Fibroblast of pulmonary artery (primary cell): Measurements from ENCODE around the gene CD200R1L.
"Not testable (repeated sequence)": the region's sequence is repeated elsewhere in the genome, so short reads cannot be mapped to it uniquely, and the experiment has no call there.

Source experiments
- DNase-seq: peaks from one replicate; pipeline ENCODE4 v3.0.0-alpha.2; 2010; ENCODE audit warnings: low read depth
- H3K4me3 ChIP-seq: replicated peaks from 2 replicates; pipeline ENCODE4 v1.5.1; 2011; ENCODE audit warnings: low read depth, mild to moderate bottlenecking, control low read depth, low read length, moderate library complexity
- TF ChIP-seq, protein P1 (sequence below): IDR thresholded peaks from 2 replicates; pipeline ENCODE4 v1.5.1; 2011; ENCODE audit warnings: mild to moderate bottlenecking, control low read depth, low read length, inconsistent platforms; ENCODE audit errors: missing control alignments

Gene CD200R1L

DNA sequence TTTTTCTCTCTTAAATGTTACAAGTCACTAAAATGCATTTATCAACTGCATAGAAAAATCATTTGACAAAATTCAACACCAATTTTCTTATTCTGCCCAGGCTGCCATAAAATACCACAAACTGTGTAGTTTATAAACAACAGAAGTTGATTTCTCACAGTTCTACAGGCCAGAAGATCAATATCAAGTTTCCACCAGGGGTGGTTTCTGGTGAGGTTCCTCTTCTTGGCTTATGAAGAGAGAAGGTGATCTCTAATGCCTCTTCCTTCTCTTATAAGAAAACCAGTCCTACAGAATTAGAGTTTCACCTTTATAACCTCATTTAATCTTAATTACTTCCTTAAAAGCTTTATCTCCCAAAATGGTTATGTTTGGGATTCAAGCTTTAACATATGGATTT lies 10.9 kb upstream of the CD200R1L start:
- no peak for DNase-seq
- TF ChIP-seq, protein P1, sequence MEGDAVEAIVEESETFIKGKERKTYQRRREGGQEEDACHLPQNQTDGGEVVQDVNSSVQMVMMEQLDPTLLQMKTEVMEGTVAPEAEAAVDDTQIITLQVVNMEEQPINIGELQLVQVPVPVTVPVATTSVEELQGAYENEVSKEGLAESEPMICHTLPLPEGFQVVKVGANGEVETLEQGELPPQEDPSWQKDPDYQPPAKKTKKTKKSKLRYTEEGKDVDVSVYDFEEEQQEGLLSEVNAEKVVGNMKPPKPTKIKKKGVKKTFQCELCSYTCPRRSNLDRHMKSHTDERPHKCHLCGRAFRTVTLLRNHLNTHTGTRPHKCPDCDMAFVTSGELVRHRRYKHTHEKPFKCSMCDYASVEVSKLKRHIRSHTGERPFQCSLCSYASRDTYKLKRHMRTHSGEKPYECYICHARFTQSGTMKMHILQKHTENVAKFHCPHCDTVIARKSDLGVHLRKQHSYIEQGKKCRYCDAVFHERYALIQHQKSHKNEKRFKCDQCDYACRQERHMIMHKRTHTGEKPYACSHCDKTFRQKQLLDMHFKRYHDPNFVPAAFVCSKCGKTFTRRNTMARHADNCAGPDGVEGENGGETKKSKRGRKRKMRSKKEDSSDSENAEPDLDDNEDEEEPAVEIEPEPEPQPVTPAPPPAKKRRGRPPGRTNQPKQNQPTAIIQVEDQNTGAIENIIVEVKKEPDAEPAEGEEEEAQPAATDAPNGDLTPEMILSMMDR: no peak
- no peak overlapping the region for H3K4me3 ChIP-seq

DNA sequence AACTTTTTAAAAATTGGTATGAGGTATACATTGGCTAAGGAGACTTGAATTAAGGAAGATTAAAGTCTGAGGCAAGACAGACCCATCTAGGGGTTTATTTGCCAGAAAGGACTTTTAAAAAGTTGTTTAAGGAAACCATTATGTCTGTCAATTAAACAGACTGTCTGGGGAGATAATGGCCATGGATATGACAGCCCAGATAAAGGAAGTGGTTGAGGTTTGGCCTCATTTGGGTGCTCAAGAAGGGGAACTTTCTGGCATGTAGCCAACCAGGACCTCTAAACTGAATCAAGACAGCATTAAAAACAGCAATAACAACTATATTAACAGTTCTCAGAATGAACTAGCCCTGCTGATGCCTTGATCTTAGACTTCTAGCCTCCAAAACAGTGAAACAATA lies 9.9 kb upstream of the CD200R1L start:
- no peak overlapping the region for H3K4me3 ChIP-seq
- DNase-seq: no peak
- TF ChIP-seq, protein P1: no peak

DNA sequence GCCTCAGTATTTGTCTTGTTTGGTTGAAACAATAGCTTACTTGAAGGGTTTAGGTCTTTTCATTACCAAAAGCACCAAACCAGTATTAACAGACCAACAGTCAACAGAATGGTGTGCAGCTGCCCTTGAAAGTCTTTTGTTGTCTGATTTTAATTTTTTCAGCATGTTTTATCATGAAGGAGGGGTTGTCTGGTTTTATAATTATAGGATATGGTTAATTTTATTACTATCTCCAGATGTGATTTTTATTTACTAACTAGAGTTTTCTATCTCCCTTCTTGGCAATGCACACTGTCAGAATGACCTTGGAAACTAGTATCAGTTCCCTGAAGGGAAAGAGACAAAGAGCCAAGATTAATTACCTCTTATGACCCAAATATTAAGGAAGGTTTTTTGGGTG lies 9.2 kb upstream of the CD200R1L start:
- H3K4me3 ChIP-seq: no peak overlapping the region
- TF ChIP-seq, protein P1: no peak
- DNase-seq: no peak

DNA sequence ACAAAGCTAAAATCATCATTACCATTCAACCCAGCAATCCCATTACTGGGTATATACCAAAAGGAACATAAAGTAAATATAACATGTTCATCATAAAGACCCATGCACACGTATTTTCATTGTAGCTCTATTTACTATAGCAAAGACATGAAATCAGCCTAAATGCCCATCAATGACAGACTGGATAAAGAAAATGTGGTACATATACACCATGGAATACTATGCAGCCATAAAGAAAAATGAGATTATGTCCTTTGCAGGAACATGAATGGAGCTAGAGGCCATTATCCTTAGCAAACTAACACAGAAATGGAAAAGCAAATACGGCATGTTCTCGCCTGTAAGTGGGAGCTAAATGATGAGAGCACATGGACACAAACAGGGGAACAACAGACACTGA lies 8.4 kb upstream of the CD200R1L start:
- H3K4me3 ChIP-seq, DNase-seq: not testable (repeated sequence)

DNA sequence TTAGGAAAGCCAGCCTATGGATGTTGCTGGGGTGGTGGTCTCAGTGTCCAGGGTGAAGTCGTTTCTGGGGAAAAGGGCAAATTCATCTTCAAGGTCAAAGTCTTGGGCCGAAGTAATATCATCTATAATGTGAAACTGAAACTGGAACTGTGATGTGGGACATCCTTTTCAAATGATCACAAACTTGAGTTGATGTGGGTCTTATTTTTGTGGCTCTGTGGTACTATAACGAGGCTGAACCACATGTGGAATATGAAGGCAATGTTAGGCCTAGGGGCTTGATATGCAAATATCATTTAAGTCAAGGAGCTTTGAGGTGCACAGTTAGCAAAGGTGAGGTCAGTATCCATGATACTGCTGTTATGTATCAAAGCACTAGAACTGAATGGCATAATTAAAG lies 1.5 kb upstream of the CD200R1L start:
- H3K4me3 ChIP-seq: no peak overlapping the region
- DNase-seq: no peak
- TF ChIP-seq, protein P1: no peak

DNA sequence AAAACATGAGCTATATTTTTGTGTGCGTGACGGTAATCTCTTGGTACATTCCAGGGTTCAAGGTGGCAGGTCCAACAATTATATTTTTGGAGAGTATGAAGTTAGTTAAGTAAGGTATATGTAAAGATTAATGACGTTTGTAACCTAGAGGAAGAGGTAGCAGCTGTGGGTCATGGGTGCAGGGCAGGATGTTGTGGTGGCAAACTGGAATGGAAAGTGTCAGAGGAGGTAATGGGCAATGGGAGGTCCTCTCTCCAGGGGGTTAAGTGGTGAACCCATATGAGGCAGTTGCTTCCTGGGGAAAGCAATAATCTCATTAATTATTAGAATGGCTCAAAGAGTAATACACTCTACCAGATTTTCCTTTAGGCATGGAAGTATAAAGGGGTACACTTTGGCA lies 1.0 kb upstream of the CD200R1L start:
- no peak overlapping the region for H3K4me3 ChIP-seq
- TF ChIP-seq, protein P1: no peak
- DNase-seq: no peak

DNA sequence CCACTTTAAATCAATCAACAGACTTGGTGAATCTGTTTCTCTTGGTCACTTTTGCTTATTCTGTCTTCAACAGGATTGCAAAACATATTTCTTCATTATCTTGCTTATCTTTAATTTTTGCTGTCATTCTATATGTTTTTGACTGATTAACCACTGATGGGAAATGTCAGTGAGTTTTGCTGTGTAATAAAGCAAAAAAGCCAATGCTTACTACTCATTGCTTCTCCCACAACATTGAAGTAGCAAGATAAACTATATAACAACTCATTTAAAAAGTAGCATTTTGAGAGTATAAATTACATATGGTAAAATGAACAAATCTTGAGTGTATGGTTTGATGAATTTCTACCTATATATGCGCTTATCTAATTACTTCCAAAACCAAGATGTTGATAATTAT lies 892 bp downstream of the CD200R1L start:
- DNase-seq: no peak
- H3K4me3 ChIP-seq: no peak overlapping the region
- TF ChIP-seq, protein P1: no peak

DNA sequence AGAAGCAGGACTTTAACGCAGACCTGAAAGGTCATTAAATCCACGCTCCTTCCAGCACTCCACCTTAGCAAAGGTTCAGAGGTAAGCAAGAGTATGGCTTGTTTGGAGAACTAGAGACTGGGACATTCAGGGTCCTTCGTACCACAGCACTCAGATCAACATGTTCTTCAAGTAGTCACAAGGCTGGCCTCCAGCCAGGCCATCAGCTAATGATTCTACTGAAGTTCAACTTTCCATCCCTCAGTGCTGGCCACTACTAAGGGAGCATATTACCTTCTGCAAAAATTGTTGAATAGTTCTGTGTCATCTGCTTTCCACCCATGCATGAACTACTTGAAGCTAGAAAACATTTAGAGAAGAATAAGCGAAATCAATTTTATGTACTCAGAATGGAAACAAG lies 17.6 kb downstream of the CD200R1L start:
- TF ChIP-seq, protein P1: no peak

More for the DNA sequence above, 17.6 kb downstream of the CD200R1L start:
- H3K4me3 ChIP-seq: no peak overlapping the region
- DNase-seq: no peak
